Activated T-helper 1 cell treated with Interleukin-2 at 50 U/mL for 16 hours (primary cell): ENCODE measurements around the gene SPINK7.
"Not testable (repeated sequence)": the region's sequence is repeated elsewhere in the genome, so short reads cannot be mapped to it uniquely, and the experiment has no call there.

Experiments used
- DNase-seq: peaks from one replicate; pipeline ENCODE4 v3.0.0-alpha.2; 2020; ENCODE audit warnings: low read depth

SPINK7 gene

DNA sequence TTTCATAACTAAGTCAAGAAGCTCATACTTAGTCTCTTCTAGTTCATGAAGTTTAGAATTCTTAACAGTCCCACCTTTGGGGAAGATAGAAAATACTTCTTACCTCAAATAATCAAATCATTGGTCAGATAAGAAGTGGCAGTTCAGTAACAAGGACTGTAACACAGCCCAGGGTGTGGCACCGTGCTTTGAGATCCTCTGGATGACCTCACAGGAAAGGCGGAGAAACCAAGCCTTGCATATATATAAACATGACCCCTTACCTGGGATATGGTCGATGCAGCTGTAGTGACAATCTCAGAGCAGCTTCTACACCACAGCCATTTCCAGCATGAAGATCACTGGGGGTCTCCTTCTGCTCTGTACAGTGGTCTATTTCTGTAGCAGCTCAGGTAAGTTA is at the start of gene SPINK7:
SPINK7 (plus strand) TSS at position 271 of the 400 bp plus-strand sequence; CDS start at position 332, 61 bp downstream.
- no peak for DNase-seq

DNA sequence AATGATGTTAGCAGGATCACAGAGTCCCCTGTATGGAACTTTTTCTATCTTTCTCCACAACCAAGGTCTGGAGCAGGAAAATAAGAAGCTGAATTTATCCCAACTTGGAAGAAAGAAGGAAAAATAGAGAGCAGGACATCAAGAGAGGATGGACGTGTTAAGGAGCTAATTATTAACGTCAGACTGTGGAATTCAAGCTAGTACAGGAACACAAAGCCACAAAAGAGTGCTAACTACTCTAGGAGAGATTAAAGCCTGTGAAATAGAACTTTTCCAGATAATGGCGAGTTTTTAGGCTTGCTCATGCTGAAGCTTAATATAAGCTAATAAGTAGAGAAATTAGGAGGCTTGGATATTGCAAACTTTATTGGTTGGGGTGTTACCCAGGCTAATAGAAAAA is 44.3 kb upstream of the SPINK7 start:
- no peak for DNase-seq

DNA sequence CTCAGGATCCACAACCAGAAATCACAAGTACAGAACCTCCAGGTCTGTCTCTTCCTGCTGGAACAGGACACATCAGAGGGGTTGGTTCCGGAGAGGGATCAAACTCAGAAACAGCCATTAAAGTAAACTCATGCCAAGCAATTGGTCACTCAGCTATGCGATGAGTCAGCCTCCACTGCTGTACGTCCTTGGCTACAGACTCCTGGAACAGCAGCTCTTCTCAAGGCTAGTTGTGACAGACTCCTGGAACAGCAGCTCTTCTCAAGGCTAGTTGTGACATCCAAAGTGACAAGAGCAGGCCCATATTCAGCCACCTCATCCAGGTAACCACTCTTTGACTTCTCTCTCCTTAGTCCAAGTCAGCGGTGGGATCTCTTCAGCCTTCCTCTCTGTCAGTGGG is 43.7 kb upstream of the SPINK7 start, which contains the start of gene SPINK13:
SPINK13 (plus strand) TSS at position 229 of the 400 bp plus-strand sequence. CDS start 1,279 bp downstream, outside the sequence.
- no peak for DNase-seq

DNA sequence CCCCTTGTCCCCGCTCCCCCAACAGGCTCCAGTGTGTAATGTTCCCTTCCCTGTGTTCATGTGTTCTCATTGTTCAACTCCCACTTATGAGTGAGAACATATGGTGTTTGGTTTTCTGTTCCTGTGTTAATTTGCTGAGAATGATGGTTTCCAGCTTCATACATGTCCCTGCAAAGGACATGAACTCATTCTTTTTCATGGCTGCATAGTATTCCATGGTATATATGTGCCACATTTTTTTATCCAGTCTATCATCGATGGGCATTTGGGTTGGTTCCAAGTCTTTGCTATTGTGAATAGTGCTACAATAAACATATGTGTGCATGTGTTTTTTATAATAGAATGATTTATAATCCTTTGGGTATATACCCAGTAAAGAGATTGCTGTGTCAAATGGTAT is 37.1 kb upstream of the SPINK7 start:
- DNase-seq = not testable (repeated sequence)

DNA sequence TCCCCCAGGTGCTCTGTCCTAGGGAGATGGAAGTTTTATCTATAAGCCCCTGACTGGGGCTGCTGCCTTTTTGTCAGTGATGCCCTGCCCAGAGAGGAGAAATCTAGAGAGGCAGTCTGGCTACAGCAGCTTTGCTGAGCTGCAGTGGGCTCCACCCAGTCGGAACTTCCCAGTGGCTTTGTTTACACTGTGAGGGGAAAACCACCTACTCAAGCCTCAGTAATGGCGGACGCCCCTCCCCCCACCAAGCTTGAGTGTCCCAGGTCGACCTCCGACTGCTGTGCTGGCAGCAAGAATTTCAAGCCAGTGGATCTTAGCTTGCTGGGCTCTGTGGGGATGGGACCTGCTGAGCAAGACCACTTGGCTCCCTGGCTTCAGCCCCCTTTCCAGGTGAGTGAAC is 31.3 kb upstream of the SPINK7 start:
- DNase-seq = not testable (repeated sequence)

DNA sequence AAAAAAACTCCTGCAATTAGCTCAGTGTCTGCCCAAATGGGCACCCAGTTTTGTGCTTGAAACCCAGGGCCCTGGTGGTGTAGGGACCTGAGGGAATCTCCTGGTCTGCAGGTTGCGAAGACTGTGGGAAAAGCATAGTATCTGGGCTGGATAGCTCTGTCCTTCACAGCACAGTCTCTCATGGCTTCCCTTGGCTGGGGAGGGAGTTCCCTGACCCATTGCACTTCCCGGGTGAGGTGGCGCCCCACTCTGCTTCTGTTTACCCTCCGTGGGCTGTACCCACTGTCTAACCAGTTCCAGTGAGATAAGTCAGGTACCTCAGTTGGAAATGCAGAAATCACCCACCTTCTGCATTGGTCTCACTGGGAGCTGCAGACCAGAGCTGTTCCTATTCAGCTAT is 30.9 kb upstream of the SPINK7 start:
- DNase-seq = not testable (repeated sequence)

DNA sequence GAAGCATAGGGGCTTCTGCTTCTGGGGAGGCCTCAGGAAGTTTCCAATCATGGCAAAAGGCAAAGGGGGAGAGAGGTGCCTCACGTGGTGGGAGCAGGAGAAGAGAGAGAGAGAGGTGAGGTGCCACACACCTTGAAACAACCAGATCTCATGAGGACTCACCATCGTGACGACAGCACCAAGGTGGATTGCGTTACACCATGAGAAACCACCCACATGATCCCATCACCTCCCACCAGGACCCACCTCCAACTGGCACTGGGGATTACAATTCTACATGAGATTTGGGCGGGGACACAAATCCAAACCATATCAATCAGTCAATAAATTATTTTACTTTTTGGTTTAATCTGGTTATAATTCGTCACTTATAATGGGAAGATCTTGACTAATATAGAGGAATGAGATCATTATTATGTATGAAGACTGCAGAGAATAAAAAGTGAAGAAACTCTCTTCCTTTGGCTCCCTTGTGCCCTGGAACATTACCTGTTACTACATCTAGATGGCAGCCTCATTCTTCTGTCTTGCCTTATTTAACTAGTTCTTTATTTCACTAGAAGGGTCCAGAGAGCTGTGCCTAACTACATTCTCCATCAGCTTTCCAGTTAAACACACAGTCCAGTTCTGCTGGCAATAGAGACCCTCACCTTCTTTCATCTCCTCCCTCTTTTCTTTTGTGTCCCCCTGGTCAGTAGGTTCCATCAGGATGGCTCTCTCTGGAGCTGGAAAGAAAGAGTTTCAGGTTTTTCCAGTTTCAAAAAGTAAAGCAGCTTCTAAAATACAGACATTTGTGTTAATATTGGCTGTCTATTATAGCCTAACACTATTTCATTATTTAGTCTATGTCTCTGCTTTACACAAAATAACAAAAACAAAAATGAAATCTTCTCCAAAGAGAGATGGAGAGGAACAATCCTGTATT is 21.7 kb upstream of the SPINK7 start:
- DNase-seq = no peak

DNA sequence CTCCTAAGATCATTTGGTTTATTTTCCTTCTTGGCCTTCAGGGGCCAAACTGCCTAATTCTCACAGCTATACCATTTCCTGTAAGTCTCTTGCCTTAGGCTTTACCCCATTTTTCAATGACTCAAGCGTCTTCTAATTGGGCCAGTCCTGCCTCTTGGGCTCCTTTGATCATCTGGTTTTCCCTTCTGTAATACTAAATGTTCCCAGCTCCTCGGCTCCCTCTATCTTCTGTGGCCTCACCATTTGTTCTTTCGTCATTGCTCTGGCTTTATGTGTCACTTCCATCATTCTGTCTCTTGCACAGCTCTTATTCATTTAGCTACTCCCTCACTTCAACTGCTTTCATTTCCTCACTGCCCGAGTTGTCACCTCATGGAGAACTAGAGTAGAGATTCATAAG is 14.5 kb upstream of the SPINK7 start:
- DNase-seq = no peak

DNA sequence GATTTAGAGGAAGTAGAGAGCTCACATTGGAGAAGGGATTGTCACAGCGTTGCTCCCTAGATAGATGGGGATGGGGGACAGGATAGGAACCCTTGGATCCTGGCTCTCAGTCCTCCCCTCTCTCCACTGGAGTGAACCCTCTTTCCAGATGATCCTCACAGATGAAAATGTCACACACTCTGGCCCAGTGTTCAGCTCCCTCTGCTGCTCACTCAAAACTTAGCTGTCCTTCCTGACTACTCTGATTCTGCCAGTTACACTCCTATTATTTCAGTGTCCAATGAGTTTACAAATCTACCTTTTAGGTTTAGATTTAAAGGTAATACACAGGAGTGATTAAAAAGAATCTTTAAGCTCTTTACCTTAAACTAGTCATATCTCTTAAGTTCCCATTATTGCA is 5.8 kb upstream of the SPINK7 start:
- no peak for DNase-seq

DNA sequence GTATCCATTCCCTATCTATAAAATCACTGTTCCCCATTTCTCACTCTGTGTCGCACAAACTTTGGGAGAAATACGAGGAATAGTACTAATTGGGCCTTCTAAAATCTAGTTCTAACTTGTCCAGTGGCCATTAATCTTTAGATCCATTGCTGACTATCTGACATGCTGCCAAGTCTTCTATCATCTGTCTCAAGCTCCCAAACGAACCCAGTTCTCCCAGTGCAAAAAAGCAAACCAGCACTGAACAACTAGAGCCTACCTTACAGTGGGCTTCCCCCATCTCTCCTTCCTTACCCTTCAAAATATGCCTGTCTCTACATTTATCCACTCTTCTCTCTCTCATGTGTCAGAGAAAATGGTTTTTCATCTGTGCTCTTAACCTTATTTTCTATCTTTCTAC is 3.2 kb upstream of the SPINK7 start:
- DNase-seq = no peak

DNA sequence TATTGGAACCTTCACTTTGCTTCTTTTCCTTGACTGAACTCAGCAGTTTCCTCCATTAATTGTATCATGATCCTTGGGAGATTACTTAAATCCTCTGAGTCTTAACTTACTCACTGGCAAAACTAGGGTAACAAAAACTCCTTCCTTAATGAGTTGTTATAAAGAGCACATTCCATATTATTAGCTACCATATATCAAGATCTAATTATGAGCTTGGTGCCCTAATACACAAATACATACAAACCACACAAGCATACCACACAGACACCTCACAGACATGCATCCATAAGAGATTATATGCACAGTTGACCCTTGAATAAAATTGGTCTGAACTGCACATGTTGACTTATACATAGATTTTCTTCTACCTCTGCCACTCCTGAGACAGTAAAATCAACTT is 2.5 kb upstream of the SPINK7 start:
- no peak for DNase-seq

DNA sequence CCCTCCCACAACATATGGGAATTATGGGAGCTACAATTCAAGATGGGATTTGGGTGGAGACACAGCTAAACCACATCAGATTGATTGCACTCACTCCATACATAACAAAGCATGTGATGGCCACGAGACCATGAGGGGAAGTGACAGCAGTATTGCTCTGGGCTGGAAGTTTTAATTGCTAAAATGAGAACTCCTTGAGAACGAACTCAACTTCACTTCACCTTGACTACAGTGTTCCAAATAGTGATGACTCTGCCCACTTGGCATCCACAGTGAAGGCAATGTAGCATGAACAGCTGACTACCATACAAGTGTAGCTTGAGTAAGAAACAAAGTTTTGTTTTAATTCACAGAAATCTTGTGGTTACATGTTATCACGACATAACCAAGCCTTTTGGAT is 739 bp upstream of the SPINK7 start:
- DNase-seq = no peak

DNA sequence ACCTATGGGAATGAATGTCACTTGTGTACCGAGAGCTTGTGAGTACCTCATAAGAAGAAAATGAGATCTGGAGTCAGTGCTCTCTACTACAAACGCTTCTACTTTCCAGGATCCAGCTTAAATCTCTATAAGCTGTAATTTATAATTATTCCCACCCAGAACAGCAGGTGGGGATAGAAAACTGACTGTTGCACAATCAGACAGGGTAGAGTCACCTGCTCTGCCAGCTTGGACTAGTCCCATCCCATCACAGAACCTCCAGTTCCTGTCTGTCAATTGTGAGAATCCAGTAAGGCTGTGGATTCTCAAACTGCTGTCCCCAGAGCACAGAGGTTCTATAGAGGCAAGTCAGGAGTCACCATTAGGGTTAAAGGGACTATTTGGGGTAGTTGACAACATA is 2.0 kb downstream of the SPINK7 start:
- DNase-seq = no peak

DNA sequence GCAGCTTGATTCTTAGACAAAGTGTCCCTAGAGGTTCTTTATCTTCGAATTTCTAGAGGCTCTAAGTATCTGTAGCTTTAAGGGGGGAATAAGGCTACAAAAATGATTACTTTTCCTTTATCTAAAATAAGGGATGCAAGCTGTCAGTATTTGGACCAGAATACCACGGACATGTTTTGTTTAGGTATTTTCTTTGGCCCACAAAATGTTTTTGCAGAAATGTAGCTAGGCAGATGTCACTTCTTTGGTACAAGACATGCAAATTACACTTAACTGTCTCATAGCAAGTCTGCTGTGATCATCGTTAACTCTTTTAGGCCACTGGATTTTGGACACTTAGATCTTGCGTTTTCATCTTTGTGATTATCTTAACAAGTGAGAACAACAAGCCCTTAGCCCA is 2.5 kb downstream of the SPINK7 start:
- no peak for DNase-seq

DNA sequence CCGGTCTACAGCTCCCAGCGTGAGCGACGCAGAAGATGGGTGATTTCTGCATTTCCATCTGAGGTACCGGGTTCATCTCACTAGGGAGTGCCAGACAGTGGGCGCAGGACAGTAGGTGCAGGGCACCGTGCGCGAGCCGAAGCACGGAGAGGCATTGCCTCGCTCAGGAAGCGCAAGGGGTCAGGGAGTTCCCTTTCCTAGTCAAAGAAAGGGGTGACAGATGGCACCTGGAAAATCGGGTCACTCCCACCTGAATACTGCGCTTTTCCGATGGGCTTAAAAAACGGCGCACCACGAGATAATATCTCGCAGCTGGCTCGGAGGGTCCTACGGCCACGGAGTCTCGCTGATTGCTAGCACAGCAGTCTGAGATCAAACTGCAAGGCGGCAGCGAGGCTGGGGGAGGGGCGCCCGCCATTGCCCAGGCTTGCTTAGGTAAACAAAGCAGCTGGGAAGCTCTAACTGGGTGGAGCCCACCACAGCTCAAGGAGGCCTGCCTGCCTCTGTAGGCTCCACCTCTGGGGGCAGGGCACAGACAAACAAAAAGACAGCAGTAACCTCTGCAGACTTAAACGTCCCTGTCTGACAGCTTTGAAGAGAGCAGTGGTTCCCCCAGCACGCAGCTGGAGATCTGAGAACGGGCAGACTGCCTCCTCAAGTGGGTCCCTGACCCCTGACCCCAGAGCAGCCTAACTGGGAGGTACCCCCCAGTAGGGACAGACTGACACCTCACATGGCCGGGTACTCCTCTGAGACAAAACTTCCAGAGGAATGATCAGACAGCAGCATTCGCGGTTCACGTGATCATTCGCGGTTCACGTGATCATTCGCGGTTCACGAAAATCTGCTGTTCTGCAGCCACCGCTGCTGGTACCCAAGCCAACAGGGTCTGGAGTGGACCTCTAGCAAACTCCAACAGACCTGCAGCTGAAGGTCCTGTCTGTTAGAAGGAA is 8.1 kb downstream of the SPINK7 start:
- DNase-seq = peak; percentile 0

DNA sequence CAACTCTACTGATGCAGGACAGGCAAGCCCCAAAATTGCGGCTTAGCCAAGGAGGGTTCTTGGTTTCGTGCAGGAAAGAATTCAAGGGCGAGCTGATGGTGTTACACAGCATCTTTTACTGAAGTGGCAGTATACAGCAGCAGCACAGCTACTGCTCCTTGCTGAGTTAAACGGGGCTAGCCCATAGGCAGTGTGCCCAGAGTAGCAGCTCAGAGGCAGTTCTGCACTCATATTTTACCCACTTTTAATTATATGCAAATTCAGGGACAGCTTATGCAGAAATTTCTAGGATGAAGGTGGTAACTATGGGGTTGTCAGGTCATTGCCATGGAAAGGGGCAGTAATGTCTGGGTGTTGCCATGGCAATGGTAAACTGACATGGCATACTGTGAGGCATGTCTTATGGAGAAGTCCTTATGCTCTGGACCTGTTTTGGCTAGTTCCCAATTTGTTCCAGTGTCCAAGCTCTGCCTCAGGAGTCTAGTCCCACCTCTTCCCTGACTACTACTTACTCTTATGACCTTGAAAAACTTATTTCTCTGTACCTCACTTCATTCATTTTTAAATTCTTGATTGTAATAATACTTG is 21.1 kb downstream of the SPINK7 start:
- DNase-seq = no peak

DNA sequence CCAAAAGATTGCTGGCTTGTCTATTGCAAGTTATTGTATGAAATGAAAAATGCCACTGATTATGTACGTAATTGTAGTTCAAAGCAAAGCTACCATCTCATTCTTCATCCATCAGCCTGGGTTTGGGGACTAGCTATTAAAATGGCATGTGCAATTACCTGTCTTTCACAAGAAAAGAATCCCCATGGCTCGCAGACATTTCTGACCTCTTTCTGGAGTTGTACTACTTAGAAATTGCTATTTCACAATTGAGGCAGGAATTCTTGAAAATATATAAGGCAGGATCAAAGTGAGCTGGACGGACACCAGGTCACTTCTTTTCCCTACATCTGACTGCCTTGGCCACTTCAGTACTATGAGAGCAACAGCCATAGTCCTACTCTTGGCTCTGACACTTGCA is 23.0 kb downstream of the SPINK7 start, which contains the start of gene SPINK9:
SPINK9 (plus strand) TSS at position 301 of the 400 bp plus-strand sequence; CDS start at position 356, 55 bp downstream.
- DNase-seq = no peak

DNA sequence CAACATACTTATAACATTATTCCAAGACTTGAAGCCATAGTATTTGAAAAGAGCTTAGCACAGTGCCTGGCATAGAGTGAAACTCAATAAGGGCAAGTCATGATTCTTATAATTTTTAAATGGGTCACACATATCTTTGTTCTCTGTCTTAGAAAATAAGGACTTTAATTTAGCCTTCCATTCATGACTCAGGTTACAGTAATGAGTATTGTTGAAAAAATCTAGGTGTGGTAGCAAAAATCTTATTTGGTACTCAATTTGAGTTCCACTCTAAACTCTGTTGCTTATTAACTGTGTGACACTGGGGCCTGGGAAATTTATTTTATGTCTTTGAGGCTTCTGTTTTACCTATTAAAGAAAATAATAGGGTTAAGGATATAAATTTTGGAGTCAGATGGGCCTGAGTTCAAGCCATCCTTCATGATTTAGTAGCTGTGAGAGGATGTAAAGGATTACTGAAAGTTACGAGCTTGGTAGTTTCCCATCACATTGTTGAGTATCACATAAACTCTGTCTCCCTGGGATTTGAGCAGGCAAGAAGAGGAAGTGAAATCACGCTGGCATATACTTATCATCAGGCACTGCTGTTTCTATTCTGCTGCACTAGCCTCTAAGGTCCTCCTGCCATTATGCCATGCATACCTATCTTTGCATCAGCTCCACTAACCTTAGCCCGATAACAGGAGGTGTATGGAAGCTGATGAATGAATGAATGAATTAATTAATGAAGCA is 24.6 kb downstream of the SPINK7 start:
- no peak for DNase-seq

DNA sequence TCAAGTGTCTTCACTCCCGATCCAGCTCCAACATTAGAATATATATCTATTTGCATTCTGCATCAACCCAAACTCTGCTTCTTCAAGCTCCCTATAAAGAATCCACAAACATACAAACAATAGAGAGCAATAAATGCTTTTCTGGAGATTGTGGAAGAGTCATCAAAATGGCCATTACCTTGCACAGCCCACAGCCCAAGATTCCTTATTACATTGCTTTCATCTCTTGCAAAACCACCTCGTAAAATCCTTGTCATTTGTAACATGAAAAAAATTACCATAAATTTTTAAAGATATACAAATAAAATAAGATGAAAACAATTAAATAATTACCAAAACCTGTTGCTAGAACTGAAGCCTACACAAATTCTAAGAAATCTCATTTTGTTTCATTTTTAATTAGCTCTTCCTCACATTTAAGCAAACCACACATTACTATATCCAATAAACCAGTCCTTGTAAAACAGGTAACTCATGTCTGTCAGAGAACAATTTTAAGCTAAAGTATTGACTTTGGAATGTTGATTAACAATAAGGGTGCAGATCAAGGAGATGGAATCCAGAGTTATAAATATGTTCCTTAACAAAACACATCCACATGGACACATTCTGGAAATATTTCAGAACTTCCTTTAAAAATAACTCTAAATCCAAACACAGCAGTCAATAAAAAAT is 30.3 kb downstream of the SPINK7 start:
- DNase-seq = no peak

DNA sequence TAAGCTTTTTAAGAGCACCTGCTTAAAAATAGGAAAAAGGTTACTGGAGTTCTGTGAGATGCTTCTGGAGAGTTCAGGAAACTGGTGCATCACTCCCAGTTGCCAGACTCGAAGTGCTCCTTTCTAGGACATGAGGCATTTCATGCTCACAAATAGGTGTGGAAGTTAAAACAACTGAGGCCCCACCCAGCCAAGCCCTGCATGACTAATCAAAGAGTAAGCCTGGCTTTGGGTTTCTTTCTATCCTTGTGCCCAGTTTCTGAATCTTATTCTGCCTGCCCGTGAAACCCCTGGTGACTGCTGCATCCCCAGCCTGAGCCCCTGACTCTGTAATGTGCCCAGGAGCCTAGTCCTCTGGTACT is 30.8 kb downstream of the SPINK7 start:
- DNase-seq = no peak
